B cell (primary cell): ENCODE data around the gene IMMP2L. TPM values are rescaled to one million over a fixed set of nuclear protein-coding genes. Genes with fewer than 3 reads are reported as not detected.

Experiments
- ATAC-seq: fragments of 200-7000 bp; cut with Tn5 transposase; one replicate; pipeline ENCODE4 v1.10.0; 2021; ENCODE audit warnings: low read depth, mild to moderate bottlenecking, moderate number of reproducible peaks, moderate library complexity
- CTCF ChIA-PET: fragments of 350-600 bp; sonication (Branson Sonifier 250); formaldehyde crosslinking; loops from one replicate; lab custom pipeline; 2021; ENCODE audit warnings: antibody characterized with exemption, inconsistent platforms; lab: Charles Lee
- POLR2A ChIA-PET: fragments of 350-600 bp; sonication (Branson Sonifier 250); formaldehyde crosslinking; loops from one replicate; lab custom pipeline; 2021; ENCODE audit warnings: antibody characterized with exemption; lab: Charles Lee
- DNase-seq: peaks from one replicate; pipeline ENCODE4 v3.0.0; 2013
- H2AFZ ChIP-seq: 2 replicates; pipeline ENCODE4 v1.6.1; 2012; ENCODE audit warnings: mild to moderate bottlenecking, low read depth, low read length; ENCODE audit not compliant: insufficient read depth, poor library complexity, severe bottlenecking
- H3K27ac ChIP-seq, 2 donors: 1 replicate in 1 of 2; 2 replicates in 1 of 2; pipeline ENCODE4 v1.5.1; 2012 to 2013; ENCODE audit warnings: low read length in 2 of 2, mild to moderate bottlenecking in 2 of 2, moderate library complexity in 1 of 2
- H3K27me3 ChIP-seq, 4 experiments: fragments of 200-600 bp in 1 of 4; sonication (generic) in 1 of 4; replicated peaks in 1 of 4; 1 replicate in 2 of 4; 2 replicates in 2 of 4; pipeline versions ENCODE4 v1.6.1 to v1.7.0; 2013 to 2016; ENCODE audit warnings: low read length in 3 of 4, mild to moderate bottlenecking in 2 of 4, mixed read lengths in 1 of 4, moderate library complexity in 1 of 4; ENCODE audit not compliant: insufficient read depth in 4 of 4, control insufficient read depth in 3 of 4; ENCODE audit errors: control extremely low read depth in 1 of 4
- H3K36me3 ChIP-seq, 2 experiments: replicated peaks in 1 of 2; 1 replicate in 1 of 2; 2 replicates in 1 of 2; pipeline versions ENCODE4 v1.6.1 to v1.7.1; 2013; ENCODE audit warnings: low read length in 1 of 2; ENCODE audit not compliant: insufficient read depth in 2 of 2, control insufficient read depth in 1 of 2; ENCODE audit errors: control extremely low read depth in 1 of 2, extremely low read depth in 1 of 2
- H3K4me1 ChIP-seq, 2 donors: fragments of 200-600 bp in 1 of 2; sonication (generic) in 1 of 2; 1 replicate in 1 of 2; 2 replicates in 1 of 2; pipeline versions ENCODE4 v1.5.1 to v1.6.1; 2013 to 2017; ENCODE audit warnings: low read length in 2 of 2; ENCODE audit not compliant: control insufficient read depth in 2 of 2, insufficient read depth in 2 of 2
- H3K4me2 ChIP-seq: replicated peaks from 2 replicates; pipeline ENCODE3; 2012; ENCODE audit warnings: mild to moderate bottlenecking, low read depth, low read length; ENCODE audit not compliant: poor library complexity, severe bottlenecking
- H3K4me3 ChIP-seq, 5 experiments: fragments of 200-600 bp in 1 of 5; sonication (generic) in 1 of 5; 1 replicate in 3 of 5; 2 replicates in 2 of 5; pipeline versions ENCODE4 v1.5.1 to v1.7.0; 2011 to 2016; ENCODE audit warnings: low read length in 4 of 5, mild to moderate bottlenecking in 4 of 5, low read depth in 2 of 5, control low read depth in 1 of 5, moderate library complexity in 1 of 5; ENCODE audit not compliant: insufficient read depth in 1 of 5; ENCODE audit errors: control extremely low read depth in 1 of 5, extremely low read depth in 1 of 5
- H3K79me2 ChIP-seq: fragments of 200-600 bp; sonication (generic); one replicate; pipeline ENCODE4 v1.6.0; 2016; ENCODE audit warnings: low read length; ENCODE audit not compliant: control insufficient read depth, insufficient read depth
- H3K9ac ChIP-seq: fragments of 200-600 bp; sonication (generic); 2 replicates; pipeline ENCODE4 v1.6.1; 2017; ENCODE audit warnings: mild to moderate bottlenecking, low read length, moderate library complexity
- H3K9me3 ChIP-seq, 3 donors: one replicate each; pipeline versions ENCODE4 v1.6.1 to v1.7.1; 2013; ENCODE audit warnings: low read length in 2 of 3; ENCODE audit not compliant: control insufficient read depth in 2 of 3, insufficient read depth in 1 of 3; ENCODE audit errors: control extremely low read depth in 1 of 3
- H4K20me1 ChIP-seq: 2 replicates; pipeline ENCODE4 v1.6.0; 2012; ENCODE audit warnings: mild to moderate bottlenecking, low read length; ENCODE audit not compliant: insufficient read depth, control insufficient read depth, poor library complexity, severe bottlenecking
- H3K27ac Mint-ChIP-seq: one replicate; pipeline ENCODE4 v1.8.0; 2021; ENCODE audit warnings: mixed read lengths
- H3K27me3 Mint-ChIP-seq: one replicate; pipeline ENCODE4 v1.8.0; 2021; ENCODE audit warnings: mixed read lengths
- H3K4me1 Mint-ChIP-seq: one replicate; pipeline ENCODE4 v1.8.0; 2021; ENCODE audit warnings: mixed read lengths
- H3K4me3 Mint-ChIP-seq: one replicate; pipeline ENCODE4 v1.8.0; 2021; ENCODE audit warnings: mixed read lengths
- H3K9me3 Mint-ChIP-seq: one replicate; pipeline ENCODE4 v1.8.0; 2022; ENCODE audit warnings: mixed read lengths; ENCODE audit not compliant: insufficient read depth
- EZH2 ChIP-seq: IDR thresholded peaks from 2 replicates; pipeline ENCODE4 v1.6.1; 2012; ENCODE audit warnings: borderline replicate concordance, low read depth, mild to moderate bottlenecking, moderate library complexity, low read length; ENCODE audit not compliant: insufficient read depth, poor library complexity, severe bottlenecking
- WGBS: methylation state at CpG from one replicate; pipeline ENCODE4 v1.1.5; 2013; ENCODE audit warnings: missing lambda C conversion rate; ENCODE audit not compliant: insufficient coverage; 5-methylcytosine and 5-hydroxymethylcytosine counted together
- intact Hi-C: fragments of 100-400 bp; cut with micrococcal nuclease; formaldehyde crosslinking; loops from one replicate; pipeline ENCODE4 v1.10.0; 2022
- polyA plus RNA-seq: library from polyadenylated mRNA; depleted of rRNA; stranded (reverse); fragments of >200 nt; gene quantifications from 2 replicates; pipeline ENCODE4 v1.2.3, GENCODE V29; 2012
- total RNA-seq, 2 donors: library from RNA; stranded (reverse); fragments of 120-200 nt in 1 of 2; gene quantifications; 1 replicate in 1 of 2; 2 replicates in 1 of 2; pipeline versions ENCODE4 v1.2.3 to v1.2.4, GENCODE V29; 2013 to 2022
- TF ChIP-seq, protein P1 (sequence below): fragments of 200-600 bp; IDR thresholded peaks from one replicate; pipeline ENCODE4 v1.8.0; 2022; ENCODE audit warnings: antibody characterized with exemption, mild to moderate bottlenecking

IMMP2L gene
- total and polyA plus RNA-seq, 2 donors (not counting 1 experiment from before 2014, with no cell fraction given), result 3.8 to 34.2 TPM

DNA sequence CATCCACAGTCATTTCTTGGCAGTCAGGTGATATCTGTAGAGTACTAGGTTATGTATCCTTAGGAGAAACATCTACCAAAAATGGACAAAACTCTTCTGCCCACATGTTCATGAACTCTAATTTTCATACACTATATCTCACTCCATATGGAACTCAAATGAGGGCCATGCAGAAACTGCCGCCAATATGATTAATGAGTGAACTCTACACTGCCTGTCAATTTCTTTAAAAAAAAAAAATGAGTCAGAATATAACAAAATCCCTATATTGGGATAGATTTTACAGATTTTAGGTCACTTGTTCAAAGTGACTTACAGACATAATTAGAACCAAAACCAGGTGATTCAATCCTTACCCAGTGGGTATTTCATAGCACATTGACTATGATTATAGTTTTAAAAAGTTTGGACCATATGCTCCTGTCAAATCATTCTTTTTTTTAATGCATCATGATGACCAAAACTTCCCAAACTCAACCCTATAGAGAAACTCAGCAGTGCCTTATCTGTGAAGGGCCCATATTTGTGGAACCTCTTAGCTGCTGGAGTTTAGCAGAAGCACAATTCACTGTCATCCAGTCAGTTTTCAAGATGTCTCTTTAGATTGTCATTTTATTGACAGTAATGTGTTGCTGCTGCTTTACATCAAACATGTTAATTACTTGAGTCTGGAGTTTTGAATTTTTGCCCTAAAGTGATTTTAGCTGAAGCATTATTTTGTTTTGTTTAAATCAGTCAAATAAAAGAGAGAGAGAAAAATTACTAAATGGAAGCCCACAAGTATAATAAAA lies 460.2 kb downstream of the IMMP2L start:
- Histone ChIP-seq H3K4me3 (no peak overlapping the region), H4K20me1 (no peaks in the 10 kb centered on the region), H3K27me3 (no peaks in the 10 kb centered on the region), H3K9me3 (no peaks in the 10 kb centered on the region), H3K4me1 (peaks cover 11 to 23% of the 10 kb centered on the region in 2 donors), H2AFZ (no peak overlapping the region), H3K9ac (no peak overlapping the region), H3K27ac (no peak overlapping the region), H3K79me2 (no peaks in the 10 kb centered on the region), H3K4me2 (no peak overlapping the region), H3K36me3 (no peaks in the 10 kb centered on the region)
- Mint-ChIP-seq H3K4me1 (peaks cover 39% of the 10 kb centered on the region), H3K4me3 (no peak overlapping the region), H3K9me3 (no peaks in the 10 kb centered on the region), H3K27ac (no peak overlapping the region), H3K27me3 (no peaks in the 10 kb centered on the region)
- intact Hi-C loops, result no loop called here
- ATAC-seq (no peak), DNase-seq (no peak)
- POLR2A ChIA-PET, result no interaction called here
- TF ChIP-seq, protein P1, sequence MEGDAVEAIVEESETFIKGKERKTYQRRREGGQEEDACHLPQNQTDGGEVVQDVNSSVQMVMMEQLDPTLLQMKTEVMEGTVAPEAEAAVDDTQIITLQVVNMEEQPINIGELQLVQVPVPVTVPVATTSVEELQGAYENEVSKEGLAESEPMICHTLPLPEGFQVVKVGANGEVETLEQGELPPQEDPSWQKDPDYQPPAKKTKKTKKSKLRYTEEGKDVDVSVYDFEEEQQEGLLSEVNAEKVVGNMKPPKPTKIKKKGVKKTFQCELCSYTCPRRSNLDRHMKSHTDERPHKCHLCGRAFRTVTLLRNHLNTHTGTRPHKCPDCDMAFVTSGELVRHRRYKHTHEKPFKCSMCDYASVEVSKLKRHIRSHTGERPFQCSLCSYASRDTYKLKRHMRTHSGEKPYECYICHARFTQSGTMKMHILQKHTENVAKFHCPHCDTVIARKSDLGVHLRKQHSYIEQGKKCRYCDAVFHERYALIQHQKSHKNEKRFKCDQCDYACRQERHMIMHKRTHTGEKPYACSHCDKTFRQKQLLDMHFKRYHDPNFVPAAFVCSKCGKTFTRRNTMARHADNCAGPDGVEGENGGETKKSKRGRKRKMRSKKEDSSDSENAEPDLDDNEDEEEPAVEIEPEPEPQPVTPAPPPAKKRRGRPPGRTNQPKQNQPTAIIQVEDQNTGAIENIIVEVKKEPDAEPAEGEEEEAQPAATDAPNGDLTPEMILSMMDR, result no peak
- no peak for TF ChIP-seq EZH2
- no CpG with 5 or more reads among the region's 1 CpG for WGBS
- CTCF ChIA-PET, result no interaction called here

DNA sequence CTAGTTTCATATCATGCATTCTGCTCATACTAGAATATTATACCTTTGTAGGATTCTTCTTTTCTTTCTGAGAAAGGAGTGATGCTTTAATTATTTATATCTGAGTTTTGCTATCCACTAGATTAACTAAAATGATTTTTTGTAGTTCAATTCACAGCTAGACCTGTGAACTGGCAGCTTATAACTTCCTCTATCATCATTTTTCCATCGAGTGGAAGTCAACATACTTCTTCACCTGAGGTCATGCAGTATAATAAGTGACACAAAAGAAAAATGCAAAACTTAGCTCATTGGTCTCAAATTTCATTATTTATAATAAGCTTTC lies 463.4 kb downstream of the IMMP2L start:
- peaks cover 15% of the 10 kb centered on the region for H3K4me1 Mint-ChIP-seq
- ATAC-seq (no peak), DNase-seq (no peak)
- Histone ChIP-seq H3K27ac (no peak overlapping the region), H3K4me2 (no peak overlapping the region), H3K27me3 (no peaks in the 10 kb centered on the region), H3K36me3 (no peaks in the 10 kb centered on the region), H3K79me2 (no peaks in the 10 kb centered on the region), H4K20me1 (no peaks in the 10 kb centered on the region), H3K4me3 (no peak overlapping the region), H2AFZ (no peak overlapping the region), H3K4me1 (peaks cover 3 to 7% of the 10 kb centered on the region in 2 donors), H3K9ac (no peak overlapping the region), H3K9me3 (no peaks in the 10 kb centered on the region)
- H3K27ac Mint-ChIP-seq, result no peak overlapping the region
- no CpG with 5 or more reads among the region's 1 CpG for WGBS
- H3K27me3 Mint-ChIP-seq, result no peaks in the 10 kb centered on the region
- no peak overlapping the region for H3K4me3 Mint-ChIP-seq
- intact Hi-C loops, result loop anchor here (5.0 to 10.0 kb wide), 2 partner anchors 638 to 1254 kb away; no protein-coding TSS in a partner anchor
- ChIA-PET CTCF (interaction anchor here (0.6 to 2.4 kb wide), 11 partner anchors 12 to 1009 kb away, joined by 3 to 17 read pairs (median 3); no protein-coding TSS in a partner anchor), POLR2A (no interaction called here)
- H3K9me3 Mint-ChIP-seq, result no peaks in the 10 kb centered on the region
- no peak for TF ChIP-seq EZH2
- TF ChIP-seq, protein P1, result no peak
